HG03066 (cell line): Measurements from ENCODE around the gene IGF2BP2.

ENCODE experiments used
- ATAC-seq: cut with Tn5 transposase; IDR thresholded peaks from one replicate; pipeline ENCODE4 v1.9.1; 2021; ENCODE audit warnings: low read depth; ENCODE audit not compliant: unreplicated experiment

The IGF2BP2 gene

DNA sequence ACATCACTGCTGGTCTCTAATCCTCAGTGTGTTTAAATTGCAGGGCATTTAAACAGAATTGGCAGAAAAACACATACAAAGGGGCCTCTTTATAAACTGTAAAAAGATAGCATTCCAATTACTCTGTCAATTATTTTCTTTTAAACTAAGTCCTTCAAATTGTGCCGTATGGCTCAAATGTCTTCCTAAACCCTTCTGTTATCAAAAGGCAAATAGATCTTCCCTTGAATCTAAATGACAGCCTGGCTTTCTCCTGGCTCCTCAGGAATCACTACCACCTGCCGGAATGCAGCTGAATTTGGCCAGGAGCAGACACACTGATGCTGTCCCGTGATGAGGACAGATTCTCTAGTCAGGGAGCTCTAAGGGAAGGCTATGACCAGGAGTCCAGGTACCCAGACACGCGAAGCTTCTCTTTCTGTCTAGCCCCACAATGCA, 85.6 kb downstream of the IGF2BP2 start:
- no peak for ATAC-seq

DNA sequence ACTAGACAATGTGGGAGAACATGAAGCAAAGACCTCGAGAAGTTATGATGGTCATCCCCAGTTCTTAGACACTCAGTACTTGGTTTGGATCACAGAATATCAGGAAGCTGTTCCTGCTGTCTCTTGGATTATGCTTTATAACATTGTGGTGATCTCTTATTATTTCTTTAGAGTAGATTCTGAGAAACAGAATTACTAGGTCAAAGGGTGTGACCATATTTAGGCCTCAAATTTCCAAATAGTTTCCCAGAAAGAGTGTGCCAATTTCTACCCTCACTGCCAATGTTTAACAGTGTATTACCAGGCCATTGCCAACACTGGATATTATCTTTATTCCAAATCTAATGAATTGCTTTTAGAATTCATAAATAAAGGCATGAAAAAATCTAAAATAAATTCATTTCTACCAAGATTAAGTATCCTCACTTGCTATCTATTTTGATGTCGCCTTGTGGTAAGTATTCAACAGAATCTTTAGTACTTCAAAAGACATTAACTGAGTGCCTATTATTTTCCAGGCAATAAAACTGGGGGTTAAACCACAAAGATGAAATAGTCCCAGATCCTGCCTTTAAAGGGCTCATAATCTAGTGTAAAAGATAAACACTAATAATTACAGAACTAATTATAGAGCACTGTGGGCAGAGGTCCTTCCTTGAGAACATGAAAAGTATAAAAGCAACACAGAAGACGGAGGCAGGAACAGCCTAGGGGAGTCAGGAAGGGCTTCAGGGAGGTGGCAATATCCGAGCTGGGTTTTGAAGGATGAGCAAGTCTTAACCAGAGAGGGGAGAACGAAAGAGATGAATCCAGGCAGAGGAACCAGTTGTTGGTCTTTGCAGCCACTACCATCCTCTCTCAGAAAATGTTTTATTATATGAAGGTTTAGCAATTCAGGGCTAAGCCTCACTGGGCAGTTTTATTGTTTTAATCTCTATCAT, 86.8 kb downstream of the IGF2BP2 start:
- ATAC-seq: no peak

DNA sequence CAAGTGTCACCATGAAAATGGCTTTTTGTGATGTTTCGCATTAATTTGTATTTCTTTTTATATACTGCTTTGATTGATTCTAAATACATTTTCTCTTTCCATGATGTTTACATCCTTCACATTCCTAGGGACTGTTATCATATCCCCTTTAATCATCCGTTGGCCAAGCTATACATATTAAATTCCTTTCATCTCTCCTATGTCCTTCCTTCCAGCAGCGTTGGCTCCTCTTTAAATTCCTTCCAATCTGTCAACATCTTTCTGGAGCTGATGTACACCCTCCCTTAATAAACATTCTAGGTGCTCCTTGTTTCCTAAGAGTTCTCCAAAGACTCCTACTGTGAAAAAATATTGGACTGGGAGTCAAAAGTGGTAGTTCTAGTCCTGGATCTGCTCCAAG, 87.8 kb downstream of the IGF2BP2 start:
- ATAC-seq: no peak

DNA sequence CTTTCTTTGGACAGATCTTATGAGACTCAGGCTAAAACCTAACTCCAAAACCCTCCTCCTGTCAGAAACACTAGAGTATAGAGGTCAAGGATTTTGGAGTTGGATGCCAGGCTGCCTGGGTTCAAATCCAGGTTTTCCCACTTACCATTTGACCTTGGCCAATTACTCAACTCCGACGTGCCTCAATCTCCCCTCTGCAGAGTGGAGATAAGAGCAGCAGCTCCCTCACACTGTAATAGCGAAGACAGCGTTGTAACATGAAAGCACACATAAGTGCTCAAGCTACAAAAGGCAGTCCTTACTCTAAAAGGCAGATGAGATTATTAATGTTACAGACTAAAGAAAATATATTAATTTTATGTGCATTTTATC, 90.1 kb downstream of the IGF2BP2 start:
- no peak for ATAC-seq

DNA sequence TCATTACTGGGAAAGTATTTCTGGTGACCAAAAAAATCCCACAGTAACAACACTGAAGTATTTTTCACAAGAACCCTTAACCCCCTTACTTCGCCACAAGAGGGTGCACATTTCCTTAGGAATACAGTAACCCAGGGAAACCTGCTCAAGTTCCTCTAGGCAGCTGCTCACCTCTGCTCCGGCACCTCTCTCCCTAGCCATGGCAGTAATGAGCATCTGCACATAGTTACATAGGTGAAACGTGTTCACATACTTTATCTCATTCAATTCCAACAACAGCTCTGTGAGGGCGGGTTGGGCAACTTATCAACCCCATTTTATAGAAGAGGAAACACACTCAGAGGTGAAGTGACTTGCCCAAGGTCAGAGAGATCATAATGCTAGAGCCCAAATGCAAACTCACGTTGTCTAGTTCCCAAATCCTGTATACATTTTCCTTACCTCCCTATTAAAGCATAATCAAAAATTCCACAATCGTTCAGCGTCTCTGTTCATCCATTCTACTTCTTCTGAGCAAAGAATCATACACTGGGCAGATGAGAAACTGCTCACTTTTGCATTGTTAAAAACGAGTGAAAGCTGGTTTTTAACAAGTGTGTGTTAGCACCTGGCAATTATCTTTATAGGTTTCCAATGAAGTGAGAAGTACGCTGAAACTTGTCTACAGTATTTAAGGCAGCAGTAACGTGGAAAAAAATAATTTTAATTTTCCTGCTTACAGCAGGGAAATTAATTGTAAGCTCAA, 90.7 kb downstream of the IGF2BP2 start:
- ATAC-seq: no peak

DNA sequence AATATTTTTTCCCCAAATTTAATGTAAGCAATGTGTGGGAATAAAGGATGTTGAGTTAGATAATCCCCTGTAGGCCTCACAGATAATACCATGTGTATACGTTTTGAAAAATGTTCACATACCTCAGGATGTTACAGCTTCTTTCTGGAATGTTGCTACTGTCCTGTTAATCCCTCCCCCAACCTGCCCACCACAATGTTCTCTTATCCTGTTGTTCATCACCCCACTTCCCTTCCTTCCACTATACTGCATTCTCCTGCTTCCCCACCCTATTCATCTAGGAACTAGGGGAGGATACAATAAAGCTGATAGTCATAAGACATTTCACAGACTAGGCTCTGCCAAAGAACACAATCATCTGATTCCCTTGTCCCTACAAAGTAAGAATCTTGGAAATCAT, 92.1 kb downstream of the IGF2BP2 start:
- ATAC-seq: no peak

DNA sequence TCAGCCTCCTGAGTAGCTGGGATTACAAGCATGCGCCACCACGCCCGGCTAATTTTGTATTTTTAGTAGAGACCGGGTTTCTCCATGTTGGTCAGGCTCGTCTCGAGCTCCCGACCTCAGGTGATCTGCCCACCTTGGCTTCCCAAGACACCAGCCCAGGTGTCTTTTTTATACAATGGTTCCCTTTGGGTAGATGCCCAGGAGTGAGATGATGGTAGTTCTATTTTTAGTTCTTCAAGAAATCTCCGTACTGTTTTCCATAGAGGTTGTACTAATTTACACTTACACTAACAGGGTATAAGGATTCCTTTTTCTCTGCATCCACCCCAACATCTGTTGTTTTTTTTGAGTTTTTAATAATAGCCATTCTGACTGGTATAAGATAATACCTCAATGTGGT, 94.3 kb downstream of the IGF2BP2 start:
- no peak for ATAC-seq

DNA sequence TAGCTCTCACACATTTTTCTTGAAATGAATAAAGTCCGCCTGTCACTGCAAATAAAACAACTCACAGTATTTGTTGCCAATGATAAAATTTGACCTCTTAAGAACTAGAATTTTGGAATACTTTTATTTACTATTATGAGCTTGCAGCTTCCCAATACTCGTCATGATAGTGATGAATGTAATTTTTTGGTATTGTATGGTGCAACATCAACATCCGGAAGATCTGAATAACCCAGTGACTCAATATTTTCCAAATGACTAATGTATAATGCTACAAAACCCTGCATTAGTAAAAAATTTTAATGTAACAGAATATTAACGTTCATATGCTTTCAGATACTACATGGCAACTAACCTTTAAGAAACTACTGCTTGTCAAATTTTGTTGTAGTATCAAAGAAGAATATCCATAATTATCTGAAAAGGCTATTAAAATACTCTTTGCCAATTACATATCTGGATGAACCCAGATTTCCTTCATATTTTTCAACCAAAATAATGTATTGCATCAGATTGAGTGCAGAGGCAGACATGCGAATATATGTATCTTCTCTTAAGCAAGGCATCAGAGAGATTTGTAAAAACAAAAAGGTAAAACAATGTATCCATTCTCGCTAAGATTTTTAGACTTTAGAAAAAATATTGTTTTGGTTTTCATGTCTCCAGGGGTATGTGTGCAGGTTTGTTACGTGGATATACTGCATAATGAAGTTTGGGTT, 95.3 kb downstream of the IGF2BP2 start:
- ATAC-seq: no peak

DNA sequence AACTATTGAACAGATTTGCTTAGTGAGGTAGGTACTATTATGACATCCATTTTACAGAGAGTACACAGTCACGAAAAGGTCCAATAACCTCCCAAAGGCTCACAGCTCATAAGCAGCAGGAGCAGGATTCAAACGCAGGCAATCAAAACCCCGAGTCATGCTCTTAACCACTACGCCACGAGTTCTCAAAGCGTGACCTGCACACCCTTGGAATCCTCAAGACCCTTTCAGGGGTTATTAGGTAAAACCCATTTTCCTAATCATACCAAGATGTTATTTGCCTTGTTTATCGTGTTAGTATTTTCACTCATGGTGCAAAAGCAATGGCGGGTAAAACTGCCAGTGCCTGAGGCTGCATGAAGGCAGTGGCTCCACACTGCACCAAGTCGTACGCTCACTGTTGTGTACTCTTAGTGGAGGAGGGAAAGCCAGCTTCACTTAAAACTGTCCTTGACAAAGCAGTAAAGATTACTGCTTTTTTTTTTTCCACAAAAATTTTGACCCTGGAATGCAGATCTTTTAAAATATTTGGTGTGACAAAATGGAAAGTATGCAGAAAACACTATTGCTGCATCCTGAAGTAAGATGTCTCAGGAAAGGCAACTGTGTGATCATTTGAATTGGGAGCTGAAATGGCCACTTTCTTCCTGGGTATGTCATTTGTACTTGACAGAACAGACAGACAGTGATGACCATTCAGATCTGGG, 96.1 kb downstream of the IGF2BP2 start:
- ATAC-seq: no peak

DNA sequence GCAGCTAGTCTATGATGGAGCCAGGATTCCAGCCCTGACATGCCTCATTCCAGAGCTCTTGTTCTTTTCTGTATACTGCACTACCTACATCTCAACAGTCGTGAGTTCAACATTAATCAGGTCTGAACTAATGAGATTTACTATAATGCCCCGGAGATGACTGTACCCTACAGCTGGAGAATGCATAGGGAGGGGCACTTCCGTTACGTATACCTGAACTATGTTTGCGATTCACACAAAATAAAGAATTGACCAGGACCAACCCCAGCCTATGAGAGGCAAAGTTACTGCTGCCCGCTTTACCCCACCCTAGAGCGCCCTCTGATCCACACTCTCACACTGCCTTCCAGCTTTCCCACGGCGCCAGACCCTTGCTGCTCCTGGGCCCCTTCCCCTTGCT, 97.0 kb downstream of the IGF2BP2 start:
- ATAC-seq: no peak

DNA sequence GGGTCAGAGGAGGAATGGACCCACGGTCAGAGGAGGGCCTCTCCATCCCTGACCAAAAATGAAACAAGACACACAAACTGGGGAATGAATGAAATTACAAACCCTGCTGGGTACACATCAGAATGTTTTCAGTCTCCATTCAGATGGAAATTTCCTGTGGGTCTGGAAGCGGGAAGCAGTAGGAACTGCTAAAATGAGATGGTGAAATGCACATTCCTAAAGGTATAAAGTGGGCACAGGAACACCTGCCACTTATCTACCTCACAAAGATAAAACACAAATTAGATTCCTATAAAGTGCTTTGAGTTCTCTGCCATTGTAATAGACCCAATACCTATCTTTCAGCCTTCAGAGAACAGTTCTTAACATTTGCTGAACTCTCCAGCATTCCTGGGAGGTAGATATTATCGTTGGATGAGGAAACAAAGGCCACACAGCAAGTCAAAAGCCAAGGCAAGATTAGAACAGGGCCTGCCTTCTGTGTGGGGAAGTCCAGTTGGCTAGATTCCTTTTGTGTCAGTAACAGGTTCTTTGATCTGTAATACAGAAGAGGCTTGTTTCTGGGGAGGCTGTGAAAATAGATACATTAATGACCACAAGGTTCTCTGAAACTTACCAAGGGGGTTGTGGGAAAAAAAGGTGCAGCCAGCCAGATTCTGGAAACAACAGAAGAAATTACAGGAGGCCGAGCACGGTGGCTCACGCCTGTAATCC, 98.4 kb downstream of the IGF2BP2 start:
- no peak for ATAC-seq

DNA sequence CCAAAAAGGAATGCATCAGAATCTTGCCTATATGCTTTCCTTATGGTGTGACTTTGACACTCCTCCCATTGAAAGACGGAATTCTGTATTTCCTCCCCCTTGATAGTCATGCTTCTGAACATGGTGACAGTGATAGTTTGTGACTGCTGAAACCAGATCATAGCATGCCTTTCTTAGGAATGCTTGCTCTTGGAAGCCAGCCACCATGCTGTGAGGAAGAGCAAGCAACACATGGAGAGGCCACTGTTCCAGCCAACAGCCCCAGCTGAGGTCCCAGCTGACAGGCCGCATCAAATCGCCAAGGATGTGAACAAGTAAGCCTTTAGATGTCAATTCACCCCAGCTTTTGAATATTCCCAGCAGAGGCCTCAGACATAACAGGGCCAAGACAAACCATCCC, 100.1 kb downstream of the IGF2BP2 start:
- ATAC-seq: no peak

DNA sequence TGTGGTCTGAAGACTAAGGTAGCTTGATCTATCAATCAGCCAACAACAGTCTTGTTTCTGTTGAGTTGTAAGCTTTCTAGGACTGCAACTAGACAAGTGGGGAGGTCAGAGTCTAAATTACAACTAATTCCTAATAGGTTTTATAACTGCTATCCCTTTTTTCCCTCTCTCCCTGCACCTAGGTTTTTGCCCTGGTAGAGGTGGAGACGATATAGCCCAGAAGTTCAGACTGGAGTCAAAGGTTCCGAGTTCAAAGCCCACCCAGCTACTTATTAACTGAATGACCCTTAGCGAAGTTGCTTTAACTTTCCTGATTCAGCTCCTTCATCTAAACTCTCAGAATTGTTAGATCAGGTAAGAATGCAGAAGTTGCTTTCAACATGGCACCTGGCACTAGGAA, 100.6 kb downstream of the IGF2BP2 start:
- ATAC-seq: no peak

DNA sequence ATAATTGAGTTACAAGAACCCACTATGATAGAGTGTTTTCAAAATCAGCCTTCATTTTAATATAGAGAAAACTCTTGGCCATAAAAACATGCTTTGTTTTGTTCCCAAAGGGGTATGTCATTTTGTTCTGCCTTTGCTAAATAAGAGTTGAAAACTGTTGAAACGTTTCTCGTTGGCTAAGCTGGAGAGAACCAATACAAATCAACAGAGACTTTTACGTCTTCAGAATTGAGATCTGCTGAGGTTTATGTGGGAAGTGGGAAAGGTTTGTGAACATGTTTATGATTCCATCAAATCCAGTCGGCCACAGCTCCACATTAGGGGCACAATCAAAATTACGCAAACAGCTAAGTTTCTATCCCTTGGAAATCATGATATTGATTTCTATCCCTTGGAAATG, 102.0 kb downstream of the IGF2BP2 start:
- no peak for ATAC-seq

DNA sequence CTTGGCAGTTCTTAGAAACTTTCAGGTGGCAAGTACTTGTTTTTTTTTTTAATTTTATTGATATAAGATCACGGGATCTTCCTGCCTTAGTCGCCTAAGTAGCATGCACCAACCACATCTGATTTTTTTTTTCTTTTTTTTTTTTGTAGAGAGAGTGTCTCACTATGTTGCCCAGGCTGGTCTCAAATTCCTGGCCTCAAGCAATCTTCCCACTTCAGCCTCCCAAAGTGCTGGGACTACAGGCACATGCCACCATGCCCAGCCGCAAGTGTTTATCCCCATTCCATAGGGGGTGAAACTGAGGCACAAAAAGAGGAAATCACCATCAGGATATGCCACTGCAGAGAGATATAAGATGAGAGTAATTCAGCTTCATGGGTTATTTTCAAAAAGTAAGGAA, 102.9 kb downstream of the IGF2BP2 start:
- ATAC-seq: no peak

DNA sequence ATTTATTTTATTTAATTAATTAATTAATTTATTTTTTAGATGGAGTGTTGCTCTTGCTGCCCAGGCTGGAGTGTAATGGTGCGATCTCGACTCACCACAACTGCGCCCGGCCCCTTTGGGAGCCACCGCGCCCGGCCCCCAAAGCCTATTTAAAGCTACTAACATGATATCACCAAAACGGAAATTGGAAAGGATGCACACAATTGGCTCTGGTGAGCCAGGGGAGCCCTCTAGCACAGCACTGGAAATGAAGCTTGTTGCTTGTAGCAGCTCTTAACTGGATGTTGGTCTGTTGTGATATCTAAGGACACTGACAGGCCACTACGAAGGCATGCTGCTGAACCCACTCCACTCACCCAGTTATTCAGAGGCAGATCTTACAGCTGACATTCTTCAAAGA, 104.5 kb downstream of the IGF2BP2 start:
- ATAC-seq: no peak

DNA sequence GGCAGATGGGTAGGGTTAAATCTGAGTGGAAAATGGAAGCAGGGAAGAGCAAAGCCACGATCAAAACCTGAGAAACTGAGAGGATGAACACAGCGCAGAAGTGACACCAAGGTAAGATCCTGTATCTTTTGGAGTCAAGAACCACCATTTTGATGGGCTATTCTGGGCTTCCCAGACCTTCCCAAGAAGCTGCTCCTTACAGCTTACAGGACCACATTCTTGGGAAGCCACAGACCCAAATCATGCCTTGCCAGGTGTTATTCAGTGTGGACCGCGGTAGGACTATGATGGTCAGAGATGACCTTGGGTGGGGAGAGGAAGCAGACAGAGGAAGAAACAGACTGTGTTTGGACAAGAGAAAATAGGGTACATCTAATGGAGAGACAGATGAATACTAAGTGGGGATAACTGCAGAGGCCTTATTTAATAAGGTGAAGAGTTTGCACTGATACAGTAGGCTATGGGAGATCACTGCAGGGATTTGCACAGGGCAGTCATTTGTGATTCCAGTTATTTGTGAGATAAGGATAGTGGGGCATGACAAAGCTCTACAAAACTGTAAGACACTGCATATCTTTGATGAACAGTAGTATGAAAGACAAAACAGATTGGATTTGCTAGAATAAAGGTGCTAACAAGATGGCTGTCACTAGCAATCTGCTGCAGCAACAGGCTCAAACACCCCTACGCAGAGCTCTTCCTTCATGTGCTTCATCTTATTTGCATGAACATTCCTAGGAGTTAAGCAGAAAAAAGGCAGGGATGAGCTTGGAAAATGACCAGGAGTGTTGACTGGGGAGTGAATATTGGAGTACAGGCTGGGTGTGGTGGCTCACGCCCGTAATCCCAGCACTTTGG, 105.9 kb downstream of the IGF2BP2 start:
- no peak for ATAC-seq

DNA sequence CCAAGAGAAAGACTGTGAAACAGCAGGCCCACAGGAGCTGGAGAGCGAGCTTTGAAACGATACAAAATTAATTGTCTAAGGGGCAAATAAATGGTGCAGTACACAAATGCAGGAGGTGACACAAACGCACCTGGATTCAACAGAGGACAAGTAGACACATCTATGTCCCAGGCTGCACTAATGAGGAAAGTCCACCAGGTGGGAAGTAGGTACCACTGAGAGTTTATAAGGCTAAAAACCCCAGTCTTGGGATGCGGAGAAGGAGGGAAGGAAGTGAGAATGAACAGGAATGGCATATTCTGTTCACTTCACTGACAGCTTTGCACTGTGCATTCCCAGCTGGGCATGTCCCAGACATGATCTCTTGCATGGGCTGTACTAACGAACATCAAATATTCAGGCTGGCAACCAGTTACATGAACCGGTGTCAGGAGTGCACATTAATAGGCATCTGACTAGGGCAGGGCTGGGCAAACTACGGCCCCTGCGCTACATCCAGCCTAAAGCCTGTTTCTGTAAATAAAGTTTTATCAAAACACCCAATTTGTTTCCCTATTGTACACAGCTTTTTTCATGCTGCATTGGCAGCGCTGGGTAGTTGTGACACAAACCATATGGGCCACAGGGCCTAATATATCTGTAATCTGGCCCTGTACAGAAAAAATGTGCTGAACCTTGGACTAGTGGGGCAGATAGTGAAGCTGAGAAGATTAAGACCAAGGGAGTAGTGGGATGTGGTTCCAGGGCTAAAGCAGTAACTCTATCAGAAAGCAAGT, 107.0 kb downstream of the IGF2BP2 start:
- no peak for ATAC-seq
